Measurements from ENCODE around the gene FHIP2A.

FHIP2A gene

GRCh38 chr10:114849674-114850073 lies 28.1 kb downstream of the FHIP2A start:
- no peak for DNase-seq (ENCODE audit: low read depth)

DNA sequence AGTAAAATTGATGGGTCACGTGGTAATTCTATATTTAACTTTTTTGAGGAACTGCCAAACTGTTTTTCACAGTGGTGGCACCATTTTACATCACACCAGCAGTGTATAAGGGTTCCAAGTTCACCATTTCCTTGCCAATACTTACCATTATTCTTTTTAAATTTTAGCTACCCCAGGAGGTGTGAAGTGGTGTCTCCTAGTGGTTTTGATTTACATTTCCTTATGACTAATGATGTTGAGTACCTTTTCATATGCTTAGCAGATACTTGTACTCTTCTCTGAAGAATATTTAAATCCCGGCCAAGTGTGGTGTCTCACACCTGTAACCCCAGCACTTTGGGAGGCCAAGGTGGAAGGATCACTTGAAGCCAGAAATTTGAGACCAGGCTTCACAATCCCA lies 28.5 kb downstream of the FHIP2A start:
- H3K4me3 ChIP-seq (ENCODE audit: low read depth, low read length), result no peak overlapping the region
- no peak for DNase-seq (ENCODE audit: low read depth)
- TF ChIP-seq, protein P1, sequence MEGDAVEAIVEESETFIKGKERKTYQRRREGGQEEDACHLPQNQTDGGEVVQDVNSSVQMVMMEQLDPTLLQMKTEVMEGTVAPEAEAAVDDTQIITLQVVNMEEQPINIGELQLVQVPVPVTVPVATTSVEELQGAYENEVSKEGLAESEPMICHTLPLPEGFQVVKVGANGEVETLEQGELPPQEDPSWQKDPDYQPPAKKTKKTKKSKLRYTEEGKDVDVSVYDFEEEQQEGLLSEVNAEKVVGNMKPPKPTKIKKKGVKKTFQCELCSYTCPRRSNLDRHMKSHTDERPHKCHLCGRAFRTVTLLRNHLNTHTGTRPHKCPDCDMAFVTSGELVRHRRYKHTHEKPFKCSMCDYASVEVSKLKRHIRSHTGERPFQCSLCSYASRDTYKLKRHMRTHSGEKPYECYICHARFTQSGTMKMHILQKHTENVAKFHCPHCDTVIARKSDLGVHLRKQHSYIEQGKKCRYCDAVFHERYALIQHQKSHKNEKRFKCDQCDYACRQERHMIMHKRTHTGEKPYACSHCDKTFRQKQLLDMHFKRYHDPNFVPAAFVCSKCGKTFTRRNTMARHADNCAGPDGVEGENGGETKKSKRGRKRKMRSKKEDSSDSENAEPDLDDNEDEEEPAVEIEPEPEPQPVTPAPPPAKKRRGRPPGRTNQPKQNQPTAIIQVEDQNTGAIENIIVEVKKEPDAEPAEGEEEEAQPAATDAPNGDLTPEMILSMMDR (IDR thresholded peaks at IDR 0.05; ENCODE audit: low read depth, low read length, missing control alignments), result no peak

More at GRCh38 chr10:114849674-114850073, 28.1 kb downstream of the FHIP2A start:
- TF ChIP-seq, protein P1 (IDR thresholded peaks at IDR 0.05; ENCODE audit: low read depth, low read length, missing control alignments), result no peak
- H3K4me3 ChIP-seq (ENCODE audit: low read depth, low read length), result no peak overlapping the region

DNA sequence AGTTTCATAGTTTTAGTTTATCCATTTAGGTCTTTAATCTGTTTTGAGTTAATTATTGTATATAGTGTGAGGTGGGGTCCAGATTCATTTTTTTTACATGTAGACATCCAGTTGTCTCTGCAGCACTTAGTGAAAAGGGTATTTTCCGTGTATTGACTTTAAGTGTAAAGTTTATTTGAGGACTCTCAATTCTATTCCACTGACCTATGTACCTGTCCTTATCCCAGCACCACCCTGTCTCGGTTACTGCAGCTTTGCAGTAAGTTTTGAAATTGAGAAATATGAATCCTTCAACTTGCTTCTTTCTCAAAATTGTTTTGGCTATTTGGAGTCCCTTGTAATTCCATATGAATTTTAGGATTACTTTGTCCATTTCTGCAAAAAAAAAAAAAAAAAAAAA lies 29.8 kb downstream of the FHIP2A start:
- no peak overlapping the region for H3K4me3 ChIP-seq (ENCODE audit: low read depth, low read length)
- TF ChIP-seq, protein P1 (IDR thresholded peaks at IDR 0.05; ENCODE audit: low read depth, low read length, missing control alignments), result no peak
- DNase-seq (ENCODE audit: low read depth), result no peak

DNA sequence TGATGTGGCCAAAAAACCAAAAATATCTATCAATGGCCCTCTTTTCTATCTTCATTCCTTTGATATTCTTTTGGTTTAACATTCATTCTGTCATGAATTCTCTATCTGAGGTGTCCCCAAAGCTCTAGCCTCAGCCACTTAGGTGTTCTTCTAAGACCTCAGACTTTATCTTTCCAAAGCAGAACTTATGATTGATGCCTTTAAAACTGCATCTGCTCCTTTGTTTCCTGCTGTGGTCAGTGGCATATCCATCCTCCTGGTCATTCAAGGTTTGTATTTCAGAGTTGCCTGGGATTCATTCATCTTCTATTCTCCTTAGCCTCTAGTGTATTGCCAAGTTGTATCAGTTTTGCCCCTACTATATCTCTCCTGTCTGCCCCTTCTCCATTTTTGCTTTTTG lies 30.6 kb downstream of the FHIP2A start:
- TF ChIP-seq, protein P1 (IDR thresholded peaks at IDR 0.05; ENCODE audit: low read depth, low read length, missing control alignments), result no peak
- no peak for DNase-seq (ENCODE audit: low read depth)
- H3K4me3 ChIP-seq (ENCODE audit: low read depth, low read length), result no peak overlapping the region

GRCh38 chr10:114854906-114855305 lies 33.3 kb downstream of the FHIP2A start:
- TF ChIP-seq, protein P1 (IDR thresholded peaks at IDR 0.05; ENCODE audit: low read depth, low read length, missing control alignments), result no peak

DNA sequence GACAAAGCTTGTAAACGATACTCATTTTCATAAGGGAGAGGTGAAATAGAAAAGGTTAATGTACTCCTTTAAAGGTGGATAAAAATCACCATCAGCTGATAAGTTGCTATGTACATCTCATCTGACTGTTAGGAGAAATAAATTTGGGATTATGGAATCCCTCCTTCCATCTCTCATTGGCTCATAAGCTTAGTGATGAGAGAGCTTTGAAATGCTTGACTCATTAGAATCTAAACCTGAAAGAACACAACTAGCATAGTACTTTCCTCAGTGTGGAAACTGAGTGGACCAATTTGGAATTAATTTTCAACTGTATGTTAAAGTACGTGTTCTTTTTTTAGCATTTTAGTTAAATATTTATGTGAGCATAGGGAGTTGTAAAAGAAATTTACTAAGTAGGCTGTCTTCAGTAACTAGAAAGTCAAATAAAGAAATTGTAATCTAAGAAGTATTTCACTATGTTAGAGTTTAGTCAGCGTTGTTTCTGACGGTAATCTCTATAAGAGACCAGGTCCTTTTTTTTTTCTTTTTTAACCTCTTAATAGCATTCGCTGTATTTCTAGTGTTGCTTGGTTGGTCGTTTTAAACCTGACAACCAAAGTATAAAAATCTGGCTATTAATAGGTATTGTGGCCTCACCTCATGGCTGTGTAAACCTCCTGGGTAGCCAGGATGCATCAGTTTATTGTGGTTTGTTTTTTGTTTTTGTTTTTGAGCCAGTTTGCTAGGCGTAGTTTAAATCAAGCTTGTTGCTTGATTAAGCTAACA lies 34.4 kb downstream of the FHIP2A start:
- TF ChIP-seq, protein P1 (IDR thresholded peaks at IDR 0.05; ENCODE audit: low read depth, low read length, missing control alignments), result no peak
- H3K4me3 ChIP-seq (ENCODE audit: low read depth, low read length), result no peak overlapping the region
- DNase-seq (ENCODE audit: low read depth), result no peak

More at GRCh38 chr10:114854906-114855305, 33.3 kb downstream of the FHIP2A start:
- DNase-seq (ENCODE audit: low read depth), result no peak
- no peak overlapping the region for H3K4me3 ChIP-seq (ENCODE audit: low read depth, low read length)

Data from GM12864 (cell line).